DND-41 (cell line): ENCODE results near the gene DENND5B.

Experiments
- ATAC-seq: fragments of 200-7000 bp; cut with Tn5 transposase; 3 replicates; pipeline ENCODE4 v1.9.1; 2021; ENCODE audit warnings: low read depth; ENCODE audit not compliant: insufficient read depth
- DNase-seq: peaks from one replicate; pipeline ENCODE4 v3.0.0-alpha.2; 2020
- H2AFZ ChIP-seq: 2 replicates; pipeline ENCODE4 v1.6.0; 2012; ENCODE audit warnings: low read depth, low read length
- H3K27ac ChIP-seq: 2 replicates; pipeline ENCODE4 v1.5.1; 2012; ENCODE audit warnings: low read length, inconsistent platforms
- H3K27me3 ChIP-seq: fragments of 200-600 bp; sonication (generic); 2 replicates; pipeline ENCODE4 v1.6.0; 2012; ENCODE audit warnings: low read length, mild to moderate bottlenecking, inconsistent platforms; ENCODE audit not compliant: insufficient read depth, poor library complexity
- H3K36me3 ChIP-seq: 2 replicates; pipeline ENCODE4 v1.5.1; 2012; ENCODE audit warnings: low read length, inconsistent platforms; ENCODE audit not compliant: insufficient read depth
- H3K4me1 ChIP-seq: 2 replicates; pipeline ENCODE4 v1.5.1; 2012; ENCODE audit warnings: mild to moderate bottlenecking, low read length; ENCODE audit not compliant: insufficient read depth
- H3K4me2 ChIP-seq: 2 replicates; pipeline ENCODE4 v1.6.0; 2012; ENCODE audit warnings: mild to moderate bottlenecking, moderate library complexity, low read length, inconsistent platforms; ENCODE audit not compliant: insufficient read depth
- H3K4me3 ChIP-seq, 2 experiments: fragments of 200-600 bp in 1 of 2; shearing (Covaris generic) in 1 of 2; 2 replicates each; pipeline ENCODE4 v1.5.1; 2012 to 2016; ENCODE audit warnings: inconsistent platforms in 2 of 2, low read length in 2 of 2, mild to moderate bottlenecking in 2 of 2, low read depth in 1 of 2, moderate library complexity in 1 of 2
- H3K79me2 ChIP-seq: 2 replicates; pipeline ENCODE4 v1.6.0; 2012; ENCODE audit warnings: low read length, inconsistent platforms; ENCODE audit not compliant: insufficient read depth
- H3K9ac ChIP-seq: 2 replicates; pipeline ENCODE4 v1.6.0; 2012; ENCODE audit warnings: low read depth, mild to moderate bottlenecking, inconsistent platforms, low read length, moderate library complexity
- H3K9me3 ChIP-seq: 2 replicates; pipeline ENCODE4 v1.5.1; 2012; ENCODE audit warnings: low read length, moderate library complexity, mild to moderate bottlenecking, inconsistent platforms; ENCODE audit not compliant: insufficient read depth, severe bottlenecking
- H4K20me1 ChIP-seq: 2 replicates; pipeline ENCODE4 v1.6.0; 2012; ENCODE audit warnings: low read length; ENCODE audit not compliant: insufficient read depth
- EZH2 ChIP-seq: IDR thresholded peaks from 3 replicates; pipeline ENCODE4 v1.6.1; 2012; ENCODE audit warnings: borderline replicate concordance, low read depth, mild to moderate bottlenecking, moderate library complexity, low read length, inconsistent platforms; ENCODE audit not compliant: severe bottlenecking
- TF ChIP-seq, protein P1 (sequence below): IDR thresholded peaks from 2 replicates; pipeline ENCODE4 v1.5.1; 2012; ENCODE audit warnings: borderline replicate concordance, low read length, moderate library complexity, mild to moderate bottlenecking; ENCODE audit not compliant: poor library complexity, severe bottlenecking; ENCODE audit errors: extremely low read depth

DENND5B gene

GRCh38 chr12:31440586-31440985, 150.3 kb downstream of the DENND5B start:
- no peaks in the 10 kb centered on the region for H3K79me2 ChIP-seq

DNA sequence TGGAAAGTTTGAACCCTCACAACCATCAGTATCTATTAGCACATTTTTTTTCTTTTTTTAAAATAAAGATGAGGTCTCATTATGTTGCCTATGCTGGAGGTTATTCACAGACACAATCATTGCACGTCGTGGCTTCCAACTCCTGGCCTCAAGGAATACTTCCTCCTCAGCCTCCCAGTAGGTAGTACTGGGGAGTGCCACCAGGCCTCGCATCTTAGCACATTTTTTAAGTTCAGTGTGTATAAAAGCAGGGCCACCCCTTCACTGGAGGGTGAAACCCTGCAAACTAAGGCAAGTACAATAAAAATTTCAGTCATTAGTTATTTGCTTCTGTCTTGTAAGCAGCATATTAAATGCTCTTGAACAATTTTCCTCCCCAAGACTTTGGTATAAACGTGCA, 150.8 kb downstream of the DENND5B start:
- H3K4me3 ChIP-seq, result no peak overlapping the region
- DNase-seq (no peak), ATAC-seq (no peak)
- H3K27me3 ChIP-seq, result no peaks in the 10 kb centered on the region
- H3K4me1 ChIP-seq, result no peaks in the 10 kb centered on the region
- no peak overlapping the region for H3K27ac ChIP-seq
- H3K79me2 ChIP-seq, result no peaks in the 10 kb centered on the region
- no peaks in the 10 kb centered on the region for H3K36me3 ChIP-seq
- no peak overlapping the region for H2AFZ ChIP-seq
- no peaks in the 10 kb centered on the region for H4K20me1 ChIP-seq
- no peaks in the 10 kb centered on the region for H3K9me3 ChIP-seq
- no peak overlapping the region for H3K4me2 ChIP-seq
- no peak overlapping the region for H3K9ac ChIP-seq
- no peak for TF ChIP-seq EZH2
- TF ChIP-seq, protein P1, sequence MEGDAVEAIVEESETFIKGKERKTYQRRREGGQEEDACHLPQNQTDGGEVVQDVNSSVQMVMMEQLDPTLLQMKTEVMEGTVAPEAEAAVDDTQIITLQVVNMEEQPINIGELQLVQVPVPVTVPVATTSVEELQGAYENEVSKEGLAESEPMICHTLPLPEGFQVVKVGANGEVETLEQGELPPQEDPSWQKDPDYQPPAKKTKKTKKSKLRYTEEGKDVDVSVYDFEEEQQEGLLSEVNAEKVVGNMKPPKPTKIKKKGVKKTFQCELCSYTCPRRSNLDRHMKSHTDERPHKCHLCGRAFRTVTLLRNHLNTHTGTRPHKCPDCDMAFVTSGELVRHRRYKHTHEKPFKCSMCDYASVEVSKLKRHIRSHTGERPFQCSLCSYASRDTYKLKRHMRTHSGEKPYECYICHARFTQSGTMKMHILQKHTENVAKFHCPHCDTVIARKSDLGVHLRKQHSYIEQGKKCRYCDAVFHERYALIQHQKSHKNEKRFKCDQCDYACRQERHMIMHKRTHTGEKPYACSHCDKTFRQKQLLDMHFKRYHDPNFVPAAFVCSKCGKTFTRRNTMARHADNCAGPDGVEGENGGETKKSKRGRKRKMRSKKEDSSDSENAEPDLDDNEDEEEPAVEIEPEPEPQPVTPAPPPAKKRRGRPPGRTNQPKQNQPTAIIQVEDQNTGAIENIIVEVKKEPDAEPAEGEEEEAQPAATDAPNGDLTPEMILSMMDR, result no peak

More at GRCh38 chr12:31440586-31440985, 150.3 kb downstream of the DENND5B start:
- H3K4me3 ChIP-seq, result no peak overlapping the region
- no peak for ATAC-seq
- H3K9ac ChIP-seq, result no peak overlapping the region
- no peak overlapping the region for H3K4me2 ChIP-seq
- H2AFZ ChIP-seq, result no peak overlapping the region
- no peaks in the 10 kb centered on the region for H3K4me1 ChIP-seq
- no peaks in the 10 kb centered on the region for H4K20me1 ChIP-seq
- H3K27ac ChIP-seq, result no peak overlapping the region
- TF ChIP-seq EZH2, result no peak
- TF ChIP-seq, protein P1, result no peak
- DNase-seq, result no peak
- no peaks in the 10 kb centered on the region for H3K36me3 ChIP-seq
- no peaks in the 10 kb centered on the region for H3K27me3 ChIP-seq
- H3K9me3 ChIP-seq, result no peaks in the 10 kb centered on the region

- H3K27ac ChIP-seq, result no peak overlapping the region
- ATAC-seq, result no peak
- H2AFZ ChIP-seq, result no peak overlapping the region
- H3K27me3 ChIP-seq, result peaks cover 9% of the 10 kb centered on the region
- no peaks in the 10 kb centered on the region for H4K20me1 ChIP-seq
- no peaks in the 10 kb centered on the region for H3K4me1 ChIP-seq
- H3K4me3 ChIP-seq, result no peak overlapping the region
- no peak for DNase-seq
- H3K36me3 ChIP-seq, result no peaks in the 10 kb centered on the region
- no peaks in the 10 kb centered on the region for H3K79me2 ChIP-seq
- H3K9me3 ChIP-seq, result no peaks in the 10 kb centered on the region
- TF ChIP-seq, protein P1, result no peak
- TF ChIP-seq EZH2, result no peak
- no peak overlapping the region for H3K9ac ChIP-seq
- no peak overlapping the region for H3K4me2 ChIP-seq
These were observed 159.2 kb downstream of the DENND5B start for GRCh38 chr12:31431721-31432240.

DNA sequence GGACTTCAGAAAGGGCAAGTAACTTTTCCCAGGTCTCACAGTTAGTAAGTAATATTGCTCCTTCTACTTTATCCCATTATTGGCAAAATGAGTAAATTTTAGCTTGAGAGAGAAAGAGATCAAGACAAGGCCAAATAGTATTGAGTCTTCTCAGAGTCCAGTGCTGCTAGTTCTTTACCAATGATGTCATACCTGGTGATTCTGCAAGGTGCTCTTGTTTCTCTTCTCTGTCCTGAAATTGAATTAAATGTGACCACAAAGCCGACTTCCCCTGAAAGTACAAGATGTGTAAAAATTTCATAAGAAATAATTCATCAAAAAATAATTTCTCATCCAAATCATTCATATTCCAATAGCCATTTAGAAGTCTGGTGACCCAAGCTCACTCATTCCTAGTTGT, 167.5 kb downstream of the DENND5B start:
- Histone ChIP-seq H3K4me2 (no peak overlapping the region), H3K27me3 (no peaks in the 10 kb centered on the region), H3K4me1 (no peaks in the 10 kb centered on the region), H3K27ac (no peak overlapping the region), H3K9ac (no peak overlapping the region), H2AFZ (no peak overlapping the region), H3K79me2 (no peaks in the 10 kb centered on the region), H3K9me3 (no peaks in the 10 kb centered on the region), H4K20me1 (no peaks in the 10 kb centered on the region), H3K4me3 (no peak overlapping the region), H3K36me3 (no peaks in the 10 kb centered on the region)
- DNase-seq (no peak), ATAC-seq (no peak)
- TF ChIP-seq EZH2, result no peak
- TF ChIP-seq, protein P1, result no peak
